Measurements from ENCODE around the gene SIL1. TPM values are rescaled to one million over a fixed set of nuclear protein-coding genes. Genes with fewer than 3 reads are reported as not detected.

Gene SIL1
- polyA plus RNA-seq, 3 donors, result 25.4 to 35.1 (median 27.9) TPM

DNA sequence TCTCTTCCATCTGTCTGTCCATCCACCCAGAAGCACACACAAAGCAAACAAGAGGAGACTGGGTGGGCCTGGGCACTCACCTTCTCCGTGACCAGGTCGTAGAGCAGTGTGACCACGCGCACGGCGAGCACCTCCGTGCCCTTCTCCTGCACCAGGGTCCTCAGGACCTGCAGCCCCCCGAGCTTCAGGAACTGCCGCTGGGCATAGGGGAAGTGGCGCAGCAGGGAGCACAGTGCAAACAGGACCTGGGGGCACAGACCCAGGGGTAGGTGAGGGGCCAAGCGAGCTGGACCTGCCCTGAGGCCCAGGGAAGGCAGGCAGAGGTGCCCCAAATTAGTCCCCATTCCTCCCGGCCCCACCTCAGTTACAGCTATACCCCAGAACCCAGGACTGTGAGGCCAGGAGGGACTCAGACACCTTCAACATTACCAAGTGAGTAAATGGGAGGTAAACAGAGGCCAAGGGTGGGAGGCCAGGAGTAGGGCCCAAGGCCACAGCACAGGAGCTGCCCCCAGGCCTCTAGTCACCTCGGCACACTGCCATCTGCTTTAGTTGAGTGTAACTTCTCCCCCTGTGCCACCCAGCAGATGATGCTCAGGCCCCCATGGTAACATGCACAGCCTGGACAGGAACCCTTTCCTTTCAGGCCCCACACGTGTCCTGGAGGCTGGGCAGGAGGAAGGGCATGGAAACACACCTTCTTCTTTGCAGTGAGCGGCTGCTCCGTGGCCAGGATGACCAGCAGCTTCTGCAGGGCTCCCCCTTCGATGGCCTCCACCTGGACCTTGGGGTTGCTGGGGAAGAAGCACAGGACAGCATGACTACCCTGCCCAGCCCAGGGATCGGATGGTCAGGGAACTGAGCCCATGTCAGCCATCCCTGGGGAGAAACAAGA, 246.8 kb downstream of the SIL1 start:
- H3K4me3 ChIP-seq (replicated peaks in 1 of 3; ENCODE audit: low read depth in 2 of 3, low read length in 3 of 3), result no peak overlapping the region
- WGBS (ENCODE audit: insufficient coverage), result 93% methylated on average over 14 of the region's 18 CpGs
- Mint-ChIP-seq H3K27ac (no peak overlapping the region), H3K9me3 (no peaks in the 10 kb centered on the region), H3K27me3 (ENCODE audit: low read depth in 3 of 3) (peaks cover 0 to 2% (median 0%) of the 10 kb centered on the region in 3 donors), H3K4me1 (peaks cover 33% of the 10 kb centered on the region), H3K4me3 (no peak overlapping the region), H3K36me3 (peaks cover 37 to 40% of the 10 kb centered on the region in 2 donors)
- intact Hi-C loops (cut with micrococcal nuclease), result no loop called here
- no peak overlapping the region for H3K4me2 ChIP-seq (replicated peaks; ENCODE audit: extremely low read depth, low read length, poor library complexity, severe bottlenecking)
- peaks cover 19 to 46% of the 10 kb centered on the region in 2 donors for H3K36me3 ChIP-seq (replicated peaks in 1 of 2; ENCODE audit: control insufficient read depth in 1 of 2, insufficient read depth in 2 of 2, low read length in 2 of 2)
- H3K79me2 ChIP-seq (ENCODE audit: insufficient read depth, low read length), result no peaks in the 10 kb centered on the region
- peaks cover 21 to 25% of the 10 kb centered on the region in 2 donors for H3K4me1 ChIP-seq (ENCODE audit: control insufficient read depth in 1 of 2, insufficient read depth in 2 of 2, low read length in 2 of 2)
- peaks cover 9% of the 10 kb centered on the region for H4K20me1 ChIP-seq (ENCODE audit: insufficient read depth, low read length)
- no peak for DNase-seq
- no peaks in the 10 kb centered on the region for H3K27me3 ChIP-seq (ENCODE audit: control insufficient read depth in 2 of 2, insufficient read depth in 2 of 2, low read length in 2 of 2)
- no peak overlapping the region for H3K27ac ChIP-seq (ENCODE audit: low read depth in 1 of 2, low read length in 2 of 2)
- no peak overlapping the region for H2AFZ ChIP-seq (ENCODE audit: insufficient read depth, low read depth, low read length, poor library complexity, severe bottlenecking)
- no peak overlapping the region for H3K9ac ChIP-seq (ENCODE audit: insufficient read depth, low read length, poor library complexity, severe bottlenecking)
- TF ChIP-seq, protein P1, sequence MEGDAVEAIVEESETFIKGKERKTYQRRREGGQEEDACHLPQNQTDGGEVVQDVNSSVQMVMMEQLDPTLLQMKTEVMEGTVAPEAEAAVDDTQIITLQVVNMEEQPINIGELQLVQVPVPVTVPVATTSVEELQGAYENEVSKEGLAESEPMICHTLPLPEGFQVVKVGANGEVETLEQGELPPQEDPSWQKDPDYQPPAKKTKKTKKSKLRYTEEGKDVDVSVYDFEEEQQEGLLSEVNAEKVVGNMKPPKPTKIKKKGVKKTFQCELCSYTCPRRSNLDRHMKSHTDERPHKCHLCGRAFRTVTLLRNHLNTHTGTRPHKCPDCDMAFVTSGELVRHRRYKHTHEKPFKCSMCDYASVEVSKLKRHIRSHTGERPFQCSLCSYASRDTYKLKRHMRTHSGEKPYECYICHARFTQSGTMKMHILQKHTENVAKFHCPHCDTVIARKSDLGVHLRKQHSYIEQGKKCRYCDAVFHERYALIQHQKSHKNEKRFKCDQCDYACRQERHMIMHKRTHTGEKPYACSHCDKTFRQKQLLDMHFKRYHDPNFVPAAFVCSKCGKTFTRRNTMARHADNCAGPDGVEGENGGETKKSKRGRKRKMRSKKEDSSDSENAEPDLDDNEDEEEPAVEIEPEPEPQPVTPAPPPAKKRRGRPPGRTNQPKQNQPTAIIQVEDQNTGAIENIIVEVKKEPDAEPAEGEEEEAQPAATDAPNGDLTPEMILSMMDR (IDR thresholded peaks at IDR 0.05), result no peak
- no peaks in the 10 kb centered on the region for H3K9me3 ChIP-seq (replicated peaks in 1 of 2; ENCODE audit: control insufficient read depth in 1 of 2, insufficient read depth in 1 of 2, low read length in 2 of 2)

DNA sequence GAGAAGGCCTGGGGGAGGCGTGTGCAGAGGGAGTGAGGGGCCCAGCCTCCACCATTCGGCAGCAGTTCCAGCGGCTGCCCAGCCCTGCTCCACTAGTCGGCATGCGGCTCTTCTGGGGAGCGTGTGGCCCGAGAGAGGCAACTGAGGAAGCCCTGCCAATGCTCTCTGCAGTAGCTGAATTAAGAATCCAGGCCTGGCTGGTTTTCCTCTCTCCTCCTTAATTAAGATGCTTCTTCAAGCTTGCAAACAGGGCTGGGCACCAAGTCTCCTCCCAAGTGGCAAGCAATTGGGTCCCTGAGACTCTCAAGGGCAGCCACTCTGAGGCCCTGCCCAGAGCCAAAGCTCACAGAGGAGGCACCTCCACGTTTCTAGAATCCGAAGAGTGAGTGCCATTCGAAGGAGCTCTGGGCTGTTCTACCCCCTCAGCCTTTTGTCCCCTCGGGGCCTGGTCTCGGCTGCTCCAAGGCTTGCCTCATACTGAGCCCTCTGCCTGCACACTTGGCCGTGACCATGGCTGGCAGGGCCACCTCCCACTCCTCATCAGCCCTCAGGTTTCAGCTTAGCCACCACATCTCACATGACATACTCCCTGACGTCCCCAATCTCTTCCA, 247.6 kb downstream of the SIL1 start:
- Mint-ChIP-seq H3K27me3 (ENCODE audit: low read depth in 3 of 3) (peaks cover 0 to 2% (median 0%) of the 10 kb centered on the region in 3 donors), H3K36me3 (peaks cover 37 to 42% of the 10 kb centered on the region in 2 donors), H3K4me1 (peaks cover 30% of the 10 kb centered on the region), H3K27ac (no peak overlapping the region), H3K9me3 (no peaks in the 10 kb centered on the region), H3K4me3 (no peak overlapping the region)
- H3K4me3 ChIP-seq (replicated peaks in 1 of 3; ENCODE audit: low read depth in 2 of 3, low read length in 3 of 3), result no peak overlapping the region
- peaks cover 17 to 45% of the 10 kb centered on the region in 2 donors for H3K36me3 ChIP-seq (replicated peaks in 1 of 2; ENCODE audit: control insufficient read depth in 1 of 2, insufficient read depth in 2 of 2, low read length in 2 of 2)
- no peak overlapping the region for H2AFZ ChIP-seq (ENCODE audit: insufficient read depth, low read depth, low read length, poor library complexity, severe bottlenecking)
- WGBS (ENCODE audit: insufficient coverage), result 95% methylated on average over 14 of the region's 14 CpGs
- intact Hi-C loops (cut with micrococcal nuclease), result no loop called here
- peaks cover 9% of the 10 kb centered on the region for H4K20me1 ChIP-seq (ENCODE audit: insufficient read depth, low read length)
- TF ChIP-seq, protein P1 (IDR thresholded peaks at IDR 0.05), result no peak
- no peaks in the 10 kb centered on the region for H3K9me3 ChIP-seq (replicated peaks in 1 of 2; ENCODE audit: control insufficient read depth in 1 of 2, insufficient read depth in 1 of 2, low read length in 2 of 2)
- H3K4me2 ChIP-seq (replicated peaks; ENCODE audit: extremely low read depth, low read length, poor library complexity, severe bottlenecking), result no peak overlapping the region
- no peaks in the 10 kb centered on the region for H3K79me2 ChIP-seq (ENCODE audit: insufficient read depth, low read length)
- no peak for DNase-seq
- H3K9ac ChIP-seq (ENCODE audit: insufficient read depth, low read length, poor library complexity, severe bottlenecking), result no peak overlapping the region
- H3K4me1 ChIP-seq (ENCODE audit: control insufficient read depth in 1 of 2, insufficient read depth in 2 of 2, low read length in 2 of 2), result peaks cover 18 to 23% of the 10 kb centered on the region in 2 donors
- no peaks in the 10 kb centered on the region for H3K27me3 ChIP-seq (ENCODE audit: control insufficient read depth in 2 of 2, insufficient read depth in 2 of 2, low read length in 2 of 2)
- no peak overlapping the region for H3K27ac ChIP-seq (ENCODE audit: low read depth in 1 of 2, low read length in 2 of 2)

Measured in CD14-positive monocyte (primary cell).